ENCODE measurements around the gene ELF3.
"Not testable (repeated sequence)": the region's sequence is repeated elsewhere in the genome, so short reads cannot be mapped to it uniquely, and the experiment has no call there.

ELF3 gene

GRCh38 chr1:202019235-202019558, 8.8 kb downstream of the ELF3 start:
- Histone ChIP-seq H3K9ac (ENCODE audit: low read depth, low read length) (peak overlapping the region; percentile 41), H3K4me1 (ENCODE audit: control insufficient read depth, insufficient read depth, low read length) (peaks cover 25% of the 10 kb centered on the region), H3K36me3 (ENCODE audit: control insufficient read depth, insufficient read depth, low read length) (peaks cover 20% of the 10 kb centered on the region)
- not testable (repeated sequence) for H3K9me3 ChIP-seq (ENCODE audit: control insufficient read depth, insufficient read depth, low read length); H3K27me3 ChIP-seq (ENCODE audit: control insufficient read depth, insufficient read depth, low read length); H3K4me3 ChIP-seq (ENCODE audit: low read depth, low read length)

GRCh38 chr1:202023001-202023433, 12.6 kb downstream of the ELF3 start:
- Histone ChIP-seq H3K27me3 (ENCODE audit: control insufficient read depth, insufficient read depth, low read length) (no peaks in the 10 kb centered on the region), H3K36me3 (ENCODE audit: control insufficient read depth, insufficient read depth, low read length) (no peaks in the 10 kb centered on the region), H3K9ac (ENCODE audit: low read depth, low read length) (no peak overlapping the region), H3K4me1 (ENCODE audit: control insufficient read depth, insufficient read depth, low read length) (peaks cover 14% of the 10 kb centered on the region), H3K9me3 (ENCODE audit: control insufficient read depth, insufficient read depth, low read length) (no peaks in the 10 kb centered on the region), H3K4me3 (ENCODE audit: low read depth, low read length) (no peak overlapping the region)

GRCh38 chr1:202029171-202029665, 18.8 kb downstream of the ELF3 start:
- Histone ChIP-seq H3K4me3 (ENCODE audit: low read depth, low read length) (no peak overlapping the region), H3K9ac (ENCODE audit: low read depth, low read length) (no peak overlapping the region), H3K36me3 (ENCODE audit: control insufficient read depth, insufficient read depth, low read length) (no peaks in the 10 kb centered on the region), H3K27me3 (ENCODE audit: control insufficient read depth, insufficient read depth, low read length) (no peaks in the 10 kb centered on the region), H3K9me3 (ENCODE audit: control insufficient read depth, insufficient read depth, low read length) (no peaks in the 10 kb centered on the region), H3K4me1 (ENCODE audit: control insufficient read depth, insufficient read depth, low read length) (no peaks in the 10 kb centered on the region)

- Histone ChIP-seq H3K4me1 (ENCODE audit: control insufficient read depth, insufficient read depth, low read length) (no peaks in the 10 kb centered on the region), H3K9me3 (ENCODE audit: control insufficient read depth, insufficient read depth, low read length) (no peaks in the 10 kb centered on the region), H3K9ac (ENCODE audit: low read depth, low read length) (no peak overlapping the region), H3K4me3 (ENCODE audit: low read depth, low read length) (no peak overlapping the region), H3K36me3 (ENCODE audit: control insufficient read depth, insufficient read depth, low read length) (no peaks in the 10 kb centered on the region), H3K27me3 (ENCODE audit: control insufficient read depth, insufficient read depth, low read length) (no peaks in the 10 kb centered on the region)
These were observed 19.3 kb downstream of the ELF3 start for GRCh38 chr1:202029727-202030126.

GRCh38 chr1:202031796-202032195, 21.4 kb downstream of the ELF3 start:
- H3K4me1 ChIP-seq (ENCODE audit: control insufficient read depth, insufficient read depth, low read length), result no peaks in the 10 kb centered on the region
- H3K4me3 ChIP-seq (ENCODE audit: low read depth, low read length), result no peak overlapping the region
- no peaks in the 10 kb centered on the region for H3K9me3 ChIP-seq (ENCODE audit: control insufficient read depth, insufficient read depth, low read length)
- no peak overlapping the region for H3K9ac ChIP-seq (ENCODE audit: low read depth, low read length)
- no peaks in the 10 kb centered on the region for H3K27me3 ChIP-seq (ENCODE audit: control insufficient read depth, insufficient read depth, low read length)
- no peaks in the 10 kb centered on the region for H3K36me3 ChIP-seq (ENCODE audit: control insufficient read depth, insufficient read depth, low read length)

- no peak overlapping the region for H3K9ac ChIP-seq (ENCODE audit: low read depth, low read length)
- H3K27me3 ChIP-seq (ENCODE audit: control insufficient read depth, insufficient read depth, low read length), result no peaks in the 10 kb centered on the region
- H3K4me3 ChIP-seq (ENCODE audit: low read depth, low read length), result no peak overlapping the region
- no peaks in the 10 kb centered on the region for H3K9me3 ChIP-seq (ENCODE audit: control insufficient read depth, insufficient read depth, low read length)
- no peaks in the 10 kb centered on the region for H3K4me1 ChIP-seq (ENCODE audit: control insufficient read depth, insufficient read depth, low read length)
- H3K36me3 ChIP-seq (ENCODE audit: control insufficient read depth, insufficient read depth, low read length), result no peaks in the 10 kb centered on the region
These were observed 23.8 kb downstream of the ELF3 start for GRCh38 chr1:202034149-202034682.

GRCh38 chr1:202034683-202035462, 24.5 kb downstream of the ELF3 start:
- H3K9ac ChIP-seq (ENCODE audit: low read depth, low read length), result no peak overlapping the region
- H3K27me3 ChIP-seq (ENCODE audit: control insufficient read depth, insufficient read depth, low read length), result no peaks in the 10 kb centered on the region
- no peaks in the 10 kb centered on the region for H3K36me3 ChIP-seq (ENCODE audit: control insufficient read depth, insufficient read depth, low read length)
- H3K9me3 ChIP-seq (ENCODE audit: control insufficient read depth, insufficient read depth, low read length), result no peaks in the 10 kb centered on the region
- no peaks in the 10 kb centered on the region for H3K4me1 ChIP-seq (ENCODE audit: control insufficient read depth, insufficient read depth, low read length)
- no peak overlapping the region for H3K4me3 ChIP-seq (ENCODE audit: low read depth, low read length)

- H3K4me1 ChIP-seq (ENCODE audit: control insufficient read depth, insufficient read depth, low read length), result no peaks in the 10 kb centered on the region
- H3K9me3 ChIP-seq (ENCODE audit: control insufficient read depth, insufficient read depth, low read length), result no peaks in the 10 kb centered on the region
- no peaks in the 10 kb centered on the region for H3K27me3 ChIP-seq (ENCODE audit: control insufficient read depth, insufficient read depth, low read length)
- no peaks in the 10 kb centered on the region for H3K36me3 ChIP-seq (ENCODE audit: control insufficient read depth, insufficient read depth, low read length)
- no peak overlapping the region for H3K9ac ChIP-seq (ENCODE audit: low read depth, low read length)
- no peak overlapping the region for H3K4me3 ChIP-seq (ENCODE audit: low read depth, low read length)
These were observed 26.4 kb downstream of the ELF3 start for GRCh38 chr1:202036595-202037387.

GRCh38 chr1:202037706-202038296, 27.4 kb downstream of the ELF3 start:
- H3K27me3 ChIP-seq (ENCODE audit: control insufficient read depth, insufficient read depth, low read length), result no peaks in the 10 kb centered on the region
- H3K4me3 ChIP-seq (ENCODE audit: low read depth, low read length), result no peak overlapping the region
- H3K9me3 ChIP-seq (ENCODE audit: control insufficient read depth, insufficient read depth, low read length), result no peaks in the 10 kb centered on the region
- H3K36me3 ChIP-seq (ENCODE audit: control insufficient read depth, insufficient read depth, low read length), result no peaks in the 10 kb centered on the region
- no peaks in the 10 kb centered on the region for H3K4me1 ChIP-seq (ENCODE audit: control insufficient read depth, insufficient read depth, low read length)
- H3K9ac ChIP-seq (ENCODE audit: low read depth, low read length), result no peak overlapping the region

- Histone ChIP-seq H3K4me3 (ENCODE audit: low read depth, low read length) (no peak overlapping the region), H3K9me3 (ENCODE audit: control insufficient read depth, insufficient read depth, low read length) (no peaks in the 10 kb centered on the region), H3K36me3 (ENCODE audit: control insufficient read depth, insufficient read depth, low read length) (no peaks in the 10 kb centered on the region), H3K27me3 (ENCODE audit: control insufficient read depth, insufficient read depth, low read length) (no peaks in the 10 kb centered on the region), H3K4me1 (ENCODE audit: control insufficient read depth, insufficient read depth, low read length) (no peaks in the 10 kb centered on the region), H3K9ac (ENCODE audit: low read depth, low read length) (no peak overlapping the region)
These were observed 28.4 kb downstream of the ELF3 start for GRCh38 chr1:202038688-202039346.

- H3K27me3 ChIP-seq (ENCODE audit: control insufficient read depth, insufficient read depth, low read length), result no peaks in the 10 kb centered on the region
- H3K9me3 ChIP-seq (ENCODE audit: control insufficient read depth, insufficient read depth, low read length), result no peaks in the 10 kb centered on the region
- H3K9ac ChIP-seq (ENCODE audit: low read depth, low read length), result no peak overlapping the region
- H3K4me1 ChIP-seq (ENCODE audit: control insufficient read depth, insufficient read depth, low read length), result no peaks in the 10 kb centered on the region
- H3K4me3 ChIP-seq (ENCODE audit: low read depth, low read length), result no peak overlapping the region
- H3K36me3 ChIP-seq (ENCODE audit: control insufficient read depth, insufficient read depth, low read length), result no peaks in the 10 kb centered on the region
These were observed 35.3 kb downstream of the ELF3 start for GRCh38 chr1:202045705-202046104.

Data from iPS-15b (cell line).